Osteocyte (in vitro differentiated cells): Measurements from ENCODE around the gene WDR70. TPM values are rescaled to one million over a fixed set of nuclear protein-coding genes. Genes with fewer than 3 reads are reported as not detected.
A peak's percentile ranks its signal among the peaks of the same experiment; 100 is the strongest.

Source experiments
- DNase-seq: peaks from one replicate; pipeline ENCODE4 v3.0.0; 2021; ENCODE audit warnings: mixed read lengths; ENCODE audit not compliant: unreplicated experiment; ENCODE audit errors: extremely low spot score
- H3K27ac Mint-ChIP-seq: one replicate; pipeline ENCODE4 v1.8.0; 2021; ENCODE audit warnings: mild to moderate bottlenecking, mixed read lengths; ENCODE audit not compliant: unreplicated experiment
- H3K27me3 Mint-ChIP-seq: one replicate; pipeline ENCODE4 v1.8.0; 2021; ENCODE audit warnings: mixed read lengths; ENCODE audit not compliant: unreplicated experiment
- H3K36me3 Mint-ChIP-seq: one replicate; pipeline ENCODE4 v1.8.0; 2021; ENCODE audit warnings: mixed read lengths; ENCODE audit not compliant: unreplicated experiment
- H3K4me1 Mint-ChIP-seq: one replicate; pipeline ENCODE4 v1.8.0; 2021; ENCODE audit warnings: mixed read lengths; ENCODE audit not compliant: unreplicated experiment
- H3K4me3 Mint-ChIP-seq: one replicate; pipeline ENCODE4 v1.8.0; 2021; ENCODE audit warnings: mild to moderate bottlenecking, moderate library complexity, mixed read lengths; ENCODE audit not compliant: unreplicated experiment
- H3K9me3 Mint-ChIP-seq: one replicate; pipeline ENCODE4 v1.8.0; 2021; ENCODE audit warnings: mixed read lengths; ENCODE audit not compliant: unreplicated experiment
- CTCF ChIP-seq: fragments of 200-600 bp; sonication (generic); IDR thresholded peaks from 2 replicates; pipeline ENCODE4 v1.5.0; 2021; ENCODE audit warnings: antibody characterized with exemption, mild to moderate bottlenecking, moderate library complexity
- total RNA-seq: library from RNA; stranded (reverse); gene quantifications from 2 replicates; pipeline ENCODE4 v1.2.1, GENCODE V29; 2021

The WDR70 gene
- total RNA-seq, 1 donor from 2014 or later, result 35.4 TPM

GRCh38 chr5:37770786-37771185, 391.7 kb downstream of the WDR70 start:
- H3K9me3 Mint-ChIP-seq, result peaks cover 4% of the 10 kb centered on the region
- no peak for TF ChIP-seq CTCF
- no peak for DNase-seq
- peaks cover 4% of the 10 kb centered on the region for H3K36me3 Mint-ChIP-seq
- no peaks in the 10 kb centered on the region for H3K27me3 Mint-ChIP-seq
- H3K4me3 Mint-ChIP-seq, result no peak overlapping the region
- H3K27ac Mint-ChIP-seq, result peak overlapping the region; percentile 52
- peaks cover 25% of the 10 kb centered on the region for H3K4me1 Mint-ChIP-seq

GRCh38 chr5:37771203-37771611, 392.1 kb downstream of the WDR70 start:
- Mint-ChIP-seq H3K4me1 (peaks cover 25% of the 10 kb centered on the region), H3K27me3 (no peaks in the 10 kb centered on the region), H3K4me3 (no peak overlapping the region), H3K27ac (peak overlapping the region; percentile 52), H3K9me3 (peaks cover 4% of the 10 kb centered on the region), H3K36me3 (peaks cover 4% of the 10 kb centered on the region)
- peak; percentile 74 for DNase-seq
- no peak for TF ChIP-seq CTCF

GRCh38 chr5:37771731-37772130, 392.6 kb downstream of the WDR70 start:
- Mint-ChIP-seq H3K9me3 (peaks cover 4% of the 10 kb centered on the region), H3K27me3 (no peaks in the 10 kb centered on the region), H3K36me3 (peaks cover 4% of the 10 kb centered on the region), H3K4me1 (peaks cover 27% of the 10 kb centered on the region), H3K4me3 (no peak overlapping the region), H3K27ac (no peak overlapping the region)
- peak; percentile 69 for DNase-seq
- TF ChIP-seq CTCF, result no peak

- DNase-seq, result no peak
- H3K36me3 Mint-ChIP-seq, result peaks cover 4% of the 10 kb centered on the region
- H3K4me1 Mint-ChIP-seq, result peaks cover 32% of the 10 kb centered on the region
- H3K9me3 Mint-ChIP-seq, result peaks cover 4% of the 10 kb centered on the region
- no peak for TF ChIP-seq CTCF
- H3K4me3 Mint-ChIP-seq, result no peak overlapping the region
- peak overlapping the region; percentile 17 for H3K27ac Mint-ChIP-seq
- no peaks in the 10 kb centered on the region for H3K27me3 Mint-ChIP-seq
Measured at GRCh38 chr5:37772255-37772654, 393.1 kb downstream of the WDR70 start.

GRCh38 chr5:37773809-37774208, 394.7 kb downstream of the WDR70 start:
- Mint-ChIP-seq H3K27ac (no peak overlapping the region), H3K4me1 (peaks cover 35% of the 10 kb centered on the region), H3K9me3 (peaks cover 4% of the 10 kb centered on the region), H3K4me3 (no peak overlapping the region), H3K36me3 (peaks cover 4% of the 10 kb centered on the region), H3K27me3 (no peaks in the 10 kb centered on the region)
- TF ChIP-seq CTCF, result no peak
- DNase-seq, result no peak
